HL-60/S4 treated with phorbol 12-myristate 13-acetate at 8.2 ng/mL for 4 days and 3 days (cell line): Measurements from ENCODE around the gene ARFGEF3.

ENCODE experiments used
- in situ Hi-C: fragments of 300-500 bp; cut with MboI; formaldehyde crosslinking; loops from 2 replicates; pipeline ENCODE4 v1.15.0; 2022; ENCODE audit warnings: low sequenced_read_pairs

ARFGEF3 gene

GRCh38 chr6:138160329-138161087 lies 1.2 kb upstream of the ARFGEF3 start:
- in situ Hi-C loops, result no loop called here

GRCh38 chr6:138161088-138161337 lies 726 bp upstream of the ARFGEF3 start:
- in situ Hi-C loops, result no loop called here

GRCh38 chr6:138162111-138162954 lies 594 bp downstream of the ARFGEF3 start:
- in situ Hi-C loops, result no loop called here

- in situ Hi-C loops, result no loop called here
Measured at GRCh38 chr6:138162955-138163575, 1.3 kb downstream of the ARFGEF3 start.

- in situ Hi-C loops, result no loop called here
Measured at GRCh38 chr6:138175596-138175995, 13.9 kb downstream of the ARFGEF3 start.

GRCh38 chr6:138176652-138177232 lies 15.0 kb downstream of the ARFGEF3 start:
- in situ Hi-C loops, result no loop called here

GRCh38 chr6:138182939-138183789 lies 21.4 kb downstream of the ARFGEF3 start:
- in situ Hi-C loops, result no loop called here

- in situ Hi-C loops, result no loop called here
Measured at GRCh38 chr6:138183790-138184134, 22.0 kb downstream of the ARFGEF3 start.

GRCh38 chr6:138184230-138184629 lies 22.5 kb downstream of the ARFGEF3 start:
- in situ Hi-C loops, result no loop called here

GRCh38 chr6:138187156-138187555 lies 25.4 kb downstream of the ARFGEF3 start:
- in situ Hi-C loops, result no loop called here

GRCh38 chr6:138188278-138188941 lies 26.7 kb downstream of the ARFGEF3 start:
- in situ Hi-C loops, result no loop called here

GRCh38 chr6:138194287-138194686 lies 32.5 kb downstream of the ARFGEF3 start:
- in situ Hi-C loops, result no loop called here

GRCh38 chr6:138196122-138196738 lies 34.5 kb downstream of the ARFGEF3 start:
- in situ Hi-C loops, result no loop called here

GRCh38 chr6:138197570-138197969 lies 35.8 kb downstream of the ARFGEF3 start:
- in situ Hi-C loops, result no loop called here

- in situ Hi-C loops, result no loop called here
Measured at GRCh38 chr6:138198430-138199091, 36.8 kb downstream of the ARFGEF3 start.

GRCh38 chr6:138201836-138202235 lies 40.1 kb downstream of the ARFGEF3 start:
- in situ Hi-C loops, result no loop called here

GRCh38 chr6:138203315-138203714 lies 41.6 kb downstream of the ARFGEF3 start:
- in situ Hi-C loops, result no loop called here

- in situ Hi-C loops, result no loop called here
Measured at GRCh38 chr6:138204303-138204702, 42.6 kb downstream of the ARFGEF3 start.

GRCh38 chr6:138204792-138205384 lies 43.1 kb downstream of the ARFGEF3 start:
- in situ Hi-C loops, result no loop called here
